ENCODE results near the gene PIGX. TPM values are rescaled to one million over a fixed set of nuclear protein-coding genes. Genes with fewer than 3 reads are reported as not detected.

PIGX gene
- total RNA-seq, 4 donors from 2014 or later = 18.4 to 28.5 (median 23.2) TPM

GRCh38 chr3:196695849-196696226, 16.3 kb upstream of the PIGX start:
- 75 to 79% methylated on average over 5 of the region's 5 CpGs for WGBS, 2 donors
- DNase-seq (ENCODE audit: low spot score in 2 of 2) = no peak
- intact Hi-C loops (cut with DNase I; ENCODE audit: low total_unique reads) = no loop called here
- TF ChIP-seq, protein P1, sequence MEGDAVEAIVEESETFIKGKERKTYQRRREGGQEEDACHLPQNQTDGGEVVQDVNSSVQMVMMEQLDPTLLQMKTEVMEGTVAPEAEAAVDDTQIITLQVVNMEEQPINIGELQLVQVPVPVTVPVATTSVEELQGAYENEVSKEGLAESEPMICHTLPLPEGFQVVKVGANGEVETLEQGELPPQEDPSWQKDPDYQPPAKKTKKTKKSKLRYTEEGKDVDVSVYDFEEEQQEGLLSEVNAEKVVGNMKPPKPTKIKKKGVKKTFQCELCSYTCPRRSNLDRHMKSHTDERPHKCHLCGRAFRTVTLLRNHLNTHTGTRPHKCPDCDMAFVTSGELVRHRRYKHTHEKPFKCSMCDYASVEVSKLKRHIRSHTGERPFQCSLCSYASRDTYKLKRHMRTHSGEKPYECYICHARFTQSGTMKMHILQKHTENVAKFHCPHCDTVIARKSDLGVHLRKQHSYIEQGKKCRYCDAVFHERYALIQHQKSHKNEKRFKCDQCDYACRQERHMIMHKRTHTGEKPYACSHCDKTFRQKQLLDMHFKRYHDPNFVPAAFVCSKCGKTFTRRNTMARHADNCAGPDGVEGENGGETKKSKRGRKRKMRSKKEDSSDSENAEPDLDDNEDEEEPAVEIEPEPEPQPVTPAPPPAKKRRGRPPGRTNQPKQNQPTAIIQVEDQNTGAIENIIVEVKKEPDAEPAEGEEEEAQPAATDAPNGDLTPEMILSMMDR (IDR thresholded peaks at IDR 0.05) = no peak
- TF ChIP-seq POLR2A (IDR thresholded peaks at IDR 0.05) = no peak
- no peak overlapping the region for H3K4me3 ChIP-seq (ENCODE audit: low read depth, poor library complexity, severe bottlenecking)

- no peak overlapping the region for H3K4me3 ChIP-seq (ENCODE audit: low read depth, poor library complexity, severe bottlenecking)
- intact Hi-C loops (cut with DNase I; ENCODE audit: low total_unique reads) = no loop called here
- 75 to 85% methylated on average over 5 of the region's 5 CpGs for WGBS, 2 donors
- TF ChIP-seq, protein P1 (IDR thresholded peaks at IDR 0.05) = no peak
- TF ChIP-seq POLR2A (IDR thresholded peaks at IDR 0.05) = no peak
- no peak for DNase-seq (ENCODE audit: low spot score in 2 of 2)
Observed at GRCh38 chr3:196697270-196697669, 14.9 kb upstream of the PIGX start.

- TF ChIP-seq, protein P1 (IDR thresholded peaks at IDR 0.05) = no peak
- TF ChIP-seq POLR2A (IDR thresholded peaks at IDR 0.05) = no peak
- DNase-seq (ENCODE audit: low spot score in 2 of 2) = no peak
- intact Hi-C loops (cut with DNase I; ENCODE audit: low total_unique reads) = no loop called here
- H3K4me3 ChIP-seq (ENCODE audit: low read depth, poor library complexity, severe bottlenecking) = no peak overlapping the region
- 91% methylated on average over 7 of the region's 7 CpGs for WGBS, 2 donors
Observed at GRCh38 chr3:196699749-196700148, 12.4 kb upstream of the PIGX start.

- intact Hi-C loops (cut with DNase I; ENCODE audit: low total_unique reads) = no loop called here
- TF ChIP-seq POLR2A (IDR thresholded peaks at IDR 0.05) = no peak
- TF ChIP-seq, protein P1 (IDR thresholded peaks at IDR 0.05) = no peak
- H3K4me3 ChIP-seq (ENCODE audit: low read depth, poor library complexity, severe bottlenecking) = no peak overlapping the region
- no peak for DNase-seq (ENCODE audit: low spot score in 2 of 2)
- 73 to 77% methylated on average over 4 of the region's 4 CpGs for WGBS, 2 donors
Observed at GRCh38 chr3:196700801-196701200, 11.4 kb upstream of the PIGX start.

GRCh38 chr3:196706327-196706726, 5.8 kb upstream of the PIGX start:
- H3K4me3 ChIP-seq (ENCODE audit: low read depth, poor library complexity, severe bottlenecking) = no peak overlapping the region
- intact Hi-C loops (cut with DNase I; ENCODE audit: low total_unique reads) = no loop called here
- WGBS, 2 donors = 45 to 58% methylated on average over 5 of the region's 5 CpGs
- DNase-seq (ENCODE audit: low spot score in 2 of 2) = no peak
- TF ChIP-seq POLR2A (IDR thresholded peaks at IDR 0.05) = no peak
- TF ChIP-seq, protein P1 (IDR thresholded peaks at IDR 0.05) = no peak

GRCh38 chr3:196706731-196707130, 5.4 kb upstream of the PIGX start:
- H3K4me3 ChIP-seq (ENCODE audit: low read depth, poor library complexity, severe bottlenecking) = no peak overlapping the region
- WGBS, 2 donors = 68 to 70% methylated on average over 4 of the region's 4 CpGs
- intact Hi-C loops (cut with DNase I; ENCODE audit: low total_unique reads) = no loop called here
- TF ChIP-seq POLR2A (IDR thresholded peaks at IDR 0.05) = no peak
- TF ChIP-seq, protein P1 (IDR thresholded peaks at IDR 0.05) = no peak
- DNase-seq (ENCODE audit: low spot score in 2 of 2) = no peak
